Measurements from ENCODE around the gene BBX.
A peak's percentile ranks its signal among the peaks of the same experiment; 100 is the strongest.

Gene BBX

DNA sequence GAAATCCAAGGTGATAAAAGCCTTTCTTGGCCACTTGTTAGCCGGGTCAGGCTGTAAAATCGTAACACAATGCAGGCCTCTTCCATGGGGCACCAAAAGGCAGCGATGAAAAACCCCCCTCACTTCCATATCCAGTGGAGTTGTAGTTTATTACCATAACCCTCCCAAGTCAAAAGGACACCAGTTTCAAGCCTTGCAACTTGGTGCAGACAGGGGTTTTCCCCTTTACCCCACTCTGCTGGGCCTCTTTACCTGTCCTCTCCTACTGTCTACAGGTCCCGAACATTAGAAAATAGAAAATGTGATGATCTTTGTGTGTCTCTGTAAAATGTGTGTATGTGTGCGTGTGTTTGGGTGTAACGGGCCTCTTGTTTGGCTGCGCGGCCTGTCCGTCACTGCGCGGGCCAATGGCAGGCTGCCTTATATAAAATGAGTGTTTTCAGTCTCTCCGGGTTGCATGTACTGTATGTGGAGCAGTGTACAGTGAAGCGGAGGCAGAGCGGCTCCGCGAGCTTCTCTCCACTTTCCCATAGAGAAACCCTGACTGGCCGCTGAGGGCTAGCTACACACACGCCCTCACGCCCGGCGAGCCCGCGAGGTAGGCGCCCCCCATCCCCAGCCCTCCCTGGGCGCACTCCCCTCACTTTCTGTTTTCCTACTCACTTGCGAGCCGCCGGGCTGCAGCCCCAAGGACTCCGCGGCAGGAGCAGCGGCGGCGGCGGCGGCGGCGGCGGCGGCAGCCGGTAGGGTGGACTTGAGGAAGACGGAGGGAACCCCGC, at the start of gene BBX:
TSS of gene BBX (plus strand) at position 453 of the 779 bp plus-strand sequence. CDS start 187,499 bp downstream, outside the sequence.
- DNase-seq = peak; percentile 100

- DNase-seq = no peak
Observed at GRCh38 chr3:107476462-107476861, 46.3 kb upstream of the BBX start.

- no peak for DNase-seq
Observed at GRCh38 chr3:107487490-107487889, 35.3 kb upstream of the BBX start.

- no peak for DNase-seq
Observed at GRCh38 chr3:107488942-107489341, 33.8 kb upstream of the BBX start.

DNA sequence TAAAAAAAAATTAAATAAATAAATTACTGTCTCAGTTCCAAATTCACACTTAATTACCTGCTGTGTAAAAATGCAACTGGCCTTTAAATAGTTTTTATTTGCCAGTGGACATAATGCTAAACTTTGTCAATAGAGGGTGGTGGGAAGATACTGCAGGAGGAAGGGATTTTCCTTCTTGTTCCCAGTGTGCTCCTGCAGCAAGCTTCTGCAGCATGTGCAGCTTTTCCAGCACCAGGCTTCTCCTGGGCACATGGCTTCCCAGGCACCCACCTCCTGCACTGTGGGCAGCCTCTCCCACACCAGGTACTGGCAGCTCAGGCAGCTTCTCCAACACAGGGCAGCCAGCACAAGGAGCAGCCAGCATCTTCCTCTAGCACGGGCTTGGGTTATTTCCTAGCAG, 29.6 kb upstream of the BBX start:
- DNase-seq = no peak

DNA sequence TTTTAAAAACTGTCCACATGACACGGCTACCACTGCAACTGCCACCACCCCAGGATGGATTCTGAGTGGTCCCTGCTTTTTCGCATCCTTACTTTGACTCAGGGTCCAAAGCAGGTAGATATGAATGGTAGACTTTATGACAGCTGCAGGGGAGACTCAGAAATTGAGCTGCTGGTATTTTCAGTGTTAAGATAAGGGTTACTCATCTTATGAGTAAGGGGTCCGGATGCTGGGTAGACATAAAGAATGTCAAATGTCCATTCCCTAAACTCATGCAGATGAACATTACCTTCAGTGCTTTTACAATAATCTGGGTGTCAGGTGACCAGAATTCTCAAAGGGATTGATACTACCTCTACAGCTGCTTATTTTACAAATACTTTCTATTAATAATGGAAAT, 25.9 kb upstream of the BBX start:
- DNase-seq = no peak

DNA sequence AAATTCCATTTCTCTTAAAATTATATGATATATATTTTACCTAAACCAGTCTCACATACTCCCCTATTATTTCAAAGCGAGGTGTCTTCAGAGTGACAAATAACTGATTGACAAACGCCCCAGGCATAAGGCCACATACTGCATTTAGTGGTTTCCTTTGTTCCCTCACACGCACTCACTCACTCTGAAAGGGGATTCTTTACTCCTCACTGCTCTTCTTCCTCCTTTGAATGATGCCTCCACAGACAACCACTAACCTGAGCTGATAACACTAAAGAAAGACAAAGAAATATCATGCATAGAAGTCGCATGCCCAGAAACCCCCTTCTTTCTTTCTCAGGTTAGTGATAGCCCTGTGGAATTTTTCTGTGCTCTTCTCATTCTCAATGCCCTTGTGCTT, 24.1 kb upstream of the BBX start:
- DNase-seq = no peak

- DNase-seq = no peak
Observed at GRCh38 chr3:107506458-107506857, 16.3 kb upstream of the BBX start.

GRCh38 chr3:107508331-107508730, 14.4 kb upstream of the BBX start:
- DNase-seq = no peak

DNA sequence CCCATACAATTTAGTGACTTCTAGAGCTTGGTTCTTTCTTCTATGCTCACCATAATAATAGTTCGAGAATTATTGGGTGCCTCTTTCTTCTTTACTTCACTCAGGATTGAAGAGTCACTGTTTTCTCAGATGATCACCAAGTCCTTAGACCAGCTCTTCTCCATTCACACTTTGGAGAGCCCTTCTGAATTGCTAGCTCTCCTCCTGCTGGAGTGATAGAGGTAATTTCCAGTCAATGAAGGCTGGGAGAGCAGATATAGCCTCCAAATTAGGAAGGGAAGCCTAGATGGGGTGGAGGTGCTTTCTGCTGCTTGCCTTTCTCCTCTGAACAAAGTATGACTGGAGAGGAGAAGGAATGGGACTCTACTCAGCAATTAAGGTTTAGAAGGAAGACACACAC, 10.7 kb upstream of the BBX start:
- no peak for DNase-seq

- DNase-seq = no peak
Observed at GRCh38 chr3:107514453-107514852, 8.3 kb upstream of the BBX start.

DNA sequence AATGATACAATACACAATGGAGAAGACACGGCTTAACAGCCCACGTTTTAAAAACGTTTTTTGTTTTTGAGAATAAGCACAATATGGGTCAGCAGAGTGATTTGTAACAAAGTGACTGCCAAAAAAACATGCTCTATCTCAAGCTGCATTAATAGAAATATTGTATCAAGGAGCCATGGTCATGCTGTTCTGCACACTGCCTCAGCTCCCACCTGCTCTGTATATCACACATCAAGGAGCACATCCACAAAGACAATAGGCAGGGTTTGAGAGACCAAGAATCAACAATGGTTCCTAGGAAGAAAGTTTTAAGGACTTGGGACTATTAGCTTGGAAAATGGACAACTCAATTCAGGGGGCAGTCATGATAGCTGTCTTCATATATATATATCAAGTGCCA, 6.3 kb upstream of the BBX start:
- no peak for DNase-seq

DNA sequence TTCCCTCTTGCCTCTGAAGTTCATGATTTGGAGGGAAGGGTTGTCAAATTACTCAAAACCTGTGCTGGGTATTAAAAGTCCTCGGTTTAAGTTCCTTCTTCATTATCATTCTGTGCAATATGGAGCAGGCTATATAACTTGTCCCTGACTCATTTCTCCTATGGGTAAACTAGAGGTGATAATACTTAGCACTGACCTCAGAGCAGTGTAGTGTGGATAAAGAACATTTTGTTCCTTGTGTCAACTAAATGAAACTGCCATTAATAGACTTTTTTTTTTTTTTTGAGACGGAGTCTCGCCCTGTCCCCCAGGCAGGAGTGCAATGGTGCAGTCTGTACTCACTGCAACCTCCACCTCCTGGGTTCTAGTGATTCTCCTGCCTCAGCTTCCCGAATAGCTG, 2.2 kb upstream of the BBX start:
- DNase-seq = no peak

DNA sequence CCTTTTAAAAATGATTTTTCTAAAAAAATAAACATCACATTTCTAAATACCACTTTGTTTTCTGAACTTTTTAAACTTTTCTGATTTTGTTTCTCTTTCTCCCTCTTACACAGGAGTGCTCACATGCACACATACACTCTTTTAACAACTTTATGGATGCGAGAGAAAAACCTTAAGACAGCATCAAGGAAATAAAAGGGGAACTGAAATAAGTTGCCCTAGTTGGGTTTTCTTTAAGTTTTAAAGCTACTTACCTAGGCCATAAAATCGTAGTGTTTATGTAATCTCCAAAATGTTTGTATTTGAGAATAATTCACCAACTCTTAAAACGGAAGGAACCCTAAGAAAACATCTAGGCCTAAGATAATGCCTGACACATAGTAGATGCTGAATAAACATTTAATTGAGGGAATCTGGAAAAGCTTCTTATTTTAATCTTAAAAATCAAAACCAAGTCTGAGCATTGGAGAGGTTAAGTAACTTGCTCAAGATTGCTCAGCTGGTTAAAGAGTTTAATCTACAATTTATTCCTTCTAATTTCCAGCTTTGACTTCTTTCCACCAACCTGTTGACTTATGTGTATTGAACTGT, 1.2 kb upstream of the BBX start:
- no peak for DNase-seq

GRCh38 chr3:107523289-107523538, 452 bp downstream of the BBX start:
- DNase-seq = no peak

DNA sequence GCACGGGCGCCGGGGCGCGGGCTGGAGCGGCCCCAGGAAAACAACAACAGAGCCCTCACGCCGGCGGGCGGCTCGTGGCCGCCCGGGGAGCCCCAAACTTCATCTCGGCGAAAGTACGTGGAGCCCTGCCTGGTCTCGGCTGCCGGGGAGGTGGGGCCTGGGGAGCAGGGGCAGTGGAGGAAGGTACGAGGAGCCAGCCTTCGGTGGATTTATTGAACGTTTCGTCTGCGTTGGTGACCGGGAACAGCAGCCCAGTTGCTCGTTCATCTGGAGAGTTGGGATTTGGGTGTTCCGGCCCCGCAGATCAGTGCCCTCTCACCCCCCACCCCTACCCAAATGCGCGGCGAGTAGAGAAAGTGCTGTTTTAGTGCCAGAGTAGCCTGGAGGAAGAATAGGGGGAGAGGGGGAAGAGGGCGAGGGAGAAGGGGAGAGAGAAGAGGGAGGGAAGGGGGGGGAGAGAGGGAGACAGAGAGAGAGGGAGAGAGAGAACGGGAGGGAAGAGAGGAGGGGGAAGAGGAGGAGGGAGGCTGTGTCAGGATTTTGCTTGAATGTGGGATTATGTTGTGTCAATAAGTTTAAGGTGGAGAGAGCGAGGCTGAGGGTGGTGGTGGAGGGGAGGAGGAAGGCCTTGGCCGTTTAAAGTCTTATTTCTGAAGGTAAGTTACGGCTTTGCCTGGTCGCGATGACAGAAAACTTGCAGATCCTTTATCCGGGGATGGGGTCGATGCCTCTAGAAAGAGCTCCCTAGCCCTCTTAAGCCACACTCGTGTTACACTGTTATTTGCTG, 970 bp downstream of the BBX start:
- peak; percentile 85 for DNase-seq

DNA sequence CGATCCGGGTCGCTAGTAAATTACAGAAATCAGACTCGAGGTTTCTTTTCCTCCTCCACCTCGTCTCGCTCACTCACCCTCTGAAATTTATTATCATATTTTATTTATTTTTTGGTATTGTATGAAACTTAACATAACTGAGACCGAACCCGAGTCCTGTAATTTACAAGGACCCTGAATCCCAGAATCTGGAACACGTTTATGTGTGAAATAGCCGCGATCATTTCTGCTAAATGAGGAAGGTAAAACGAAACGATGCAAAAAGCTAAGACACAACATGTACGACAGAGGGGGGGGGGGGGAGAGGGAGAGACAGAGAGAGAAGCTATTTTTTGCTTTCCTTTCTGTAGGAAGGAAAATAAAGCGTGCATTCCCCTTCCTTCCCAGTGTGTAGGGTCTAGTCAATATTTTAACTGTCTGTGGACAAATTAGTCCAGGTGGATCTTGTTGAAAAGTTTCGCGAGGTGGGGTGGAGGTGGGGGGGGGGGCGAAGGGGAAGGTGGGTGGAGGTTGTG, 1.6 kb downstream of the BBX start:
- DNase-seq = no peak

DNA sequence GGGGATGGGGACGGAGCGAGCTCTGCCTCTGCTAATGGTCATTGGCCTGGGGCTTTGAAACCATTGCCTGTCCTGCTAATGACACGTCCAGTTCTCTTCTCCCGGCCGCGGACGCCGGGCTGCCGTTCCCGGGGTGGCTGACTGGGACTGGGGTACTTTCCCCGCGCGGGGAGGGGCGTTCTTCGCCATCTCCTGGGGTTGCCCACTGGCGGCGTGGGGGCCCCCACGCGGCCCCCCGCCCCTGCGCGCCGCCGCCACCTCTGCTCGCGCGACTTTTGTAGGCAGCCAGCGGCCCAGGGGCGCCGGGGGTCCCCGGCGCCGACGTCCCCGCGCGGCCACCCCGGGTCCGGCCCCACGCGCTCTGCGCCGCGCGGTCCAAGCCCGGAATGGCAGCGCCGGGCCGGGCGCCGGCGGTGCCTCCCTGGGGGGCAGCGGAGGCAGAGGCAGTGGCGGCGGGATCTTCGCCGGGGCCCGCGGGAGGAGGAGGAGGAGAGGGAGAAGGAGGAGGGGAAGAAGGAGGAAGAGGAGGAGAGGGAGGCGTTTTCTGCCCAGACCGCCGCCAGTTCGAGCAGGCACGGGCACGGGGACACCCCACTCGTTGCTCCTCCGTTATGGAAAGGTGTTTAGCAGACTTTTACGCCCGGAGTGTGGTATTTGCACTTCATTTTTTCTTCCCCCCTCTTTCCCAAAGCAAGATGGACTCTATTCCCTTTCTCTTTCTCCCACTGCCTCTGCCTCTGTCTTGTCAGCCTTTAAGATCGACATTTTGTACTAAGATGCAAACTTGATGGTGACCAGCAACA, 2.3 kb downstream of the BBX start:
- DNase-seq = peak; percentile 81

DNA sequence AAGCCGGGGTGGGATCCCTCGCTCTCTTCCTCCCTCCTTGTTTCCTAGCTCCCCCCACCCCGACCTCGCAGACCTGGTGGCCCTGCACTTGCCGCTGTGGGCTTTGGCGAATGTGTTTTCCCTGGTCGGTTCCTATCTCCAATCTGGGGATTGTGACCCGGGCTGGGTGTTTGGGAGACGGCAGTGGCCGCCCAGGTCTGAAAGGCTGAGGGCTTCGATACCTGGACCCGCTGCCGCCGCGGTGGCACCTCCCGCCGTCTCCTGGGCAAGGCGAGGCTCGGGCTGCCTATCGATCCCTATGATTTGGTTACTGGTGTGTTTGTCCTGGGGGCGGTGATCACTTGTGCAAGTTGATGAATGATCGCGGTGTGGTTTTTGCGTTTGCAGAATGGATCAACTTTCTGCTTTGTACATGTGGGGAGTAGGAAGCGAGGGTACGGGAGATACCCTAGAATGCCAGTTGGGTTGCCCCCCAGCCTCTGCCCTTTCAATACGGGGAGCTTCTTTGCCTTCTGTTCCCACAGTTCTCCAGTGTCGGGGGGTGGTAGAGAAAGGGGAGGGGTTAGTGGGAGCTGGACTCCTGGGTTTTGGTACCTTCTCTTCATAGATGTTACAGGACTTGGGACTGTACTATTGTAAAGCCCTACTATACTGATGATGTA, 3.0 kb downstream of the BBX start:
- peak; percentile 74 for DNase-seq

GRCh38 chr3:107531917-107532469, 9.2 kb downstream of the BBX start:
- DNase-seq = no peak

- DNase-seq = no peak
Observed at GRCh38 chr3:107540857-107541256, 18.1 kb downstream of the BBX start.

DNA sequence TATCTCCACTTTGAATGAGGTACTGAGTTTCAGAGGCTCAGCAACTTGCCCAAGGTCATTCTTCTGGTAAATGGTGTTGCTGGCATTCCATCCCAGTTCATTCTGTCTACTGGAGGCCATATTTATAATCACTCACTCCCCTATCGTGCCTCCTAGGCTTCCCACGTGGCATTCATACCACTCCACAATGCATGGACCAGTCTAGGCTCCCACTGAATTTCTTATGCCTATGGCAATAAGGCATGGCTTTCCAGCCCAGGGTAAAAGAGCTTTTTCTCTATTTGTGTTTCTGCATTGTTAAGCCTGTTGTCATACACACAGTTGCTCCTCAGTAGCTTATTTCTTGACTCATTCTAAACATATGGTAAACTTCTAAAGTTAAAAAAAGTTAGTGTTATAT, 19.9 kb downstream of the BBX start:
- no peak for DNase-seq

All from activated CD8-positive, alpha-beta memory T cell treated with anti-CD3 and anti-CD28 coated beads for 24 hours (primary cell).